Astrocyte of the spinal cord (primary cell): Measurements from ENCODE around the gene PTBP3.

Experiments used
- DNase-seq: peaks from one replicate; pipeline ENCODE4 v3.0.0; 2011; ENCODE audit warnings: low read depth, low spot score
- H3K4me3 ChIP-seq: 2 replicates; pipeline ENCODE4 v1.5.1; 2011; ENCODE audit warnings: low read depth, mild to moderate bottlenecking, low read length, moderate library complexity
- CTCF ChIP-seq: IDR thresholded peaks from 2 replicates; pipeline ENCODE4 v1.5.1; 2012; ENCODE audit warnings: low read depth, mild to moderate bottlenecking, low read length, inconsistent platforms
- in situ Hi-C: cut with HindIII; loops from 2 replicates; pipeline ENCODE4 v1.10.0; 2017; ENCODE audit warnings: low sequenced_read_pairs

PTBP3 gene

GRCh38 chr9:112173489-112174221 is 159.8 kb downstream of the PTBP3 start:
- in situ Hi-C loops, result no loop called here
- H3K4me3 ChIP-seq, result no peak overlapping the region
- no peak for DNase-seq
- no peak for TF ChIP-seq CTCF

GRCh38 chr9:112170968-112171367 is 162.5 kb downstream of the PTBP3 start:
- no peak overlapping the region for H3K4me3 ChIP-seq
- in situ Hi-C loops, result no loop called here
- no peak for TF ChIP-seq CTCF
- no peak for DNase-seq

- in situ Hi-C loops, result no loop called here
- no peak for TF ChIP-seq CTCF
- no peak overlapping the region for H3K4me3 ChIP-seq
- DNase-seq, result no peak
Measured at GRCh38 chr9:112170235-112170634, 163.2 kb downstream of the PTBP3 start.

DNA sequence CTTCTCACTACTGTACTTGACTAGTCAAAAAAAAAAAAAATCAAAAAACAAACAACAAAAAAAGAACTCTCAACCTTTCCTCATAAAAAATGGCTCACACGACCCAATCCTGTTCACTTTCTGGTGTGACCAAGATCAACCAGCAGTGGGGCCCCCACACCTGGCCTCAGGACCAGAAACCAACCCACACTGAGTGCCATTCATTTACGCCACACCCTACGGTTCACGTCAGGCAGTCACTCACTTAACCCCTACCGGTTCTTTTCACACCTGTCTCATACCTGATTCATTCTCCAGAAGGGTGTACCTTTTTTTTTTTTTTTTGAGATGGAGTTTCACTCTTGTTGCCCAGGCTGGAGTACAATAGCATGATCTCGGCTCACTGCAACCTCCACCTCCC is 164.1 kb downstream of the PTBP3 start:
- H3K4me3 ChIP-seq, result no peak overlapping the region
- in situ Hi-C loops, result no loop called here
- no peak for DNase-seq
- no peak for TF ChIP-seq CTCF

GRCh38 chr9:112168197-112168596 is 165.2 kb downstream of the PTBP3 start:
- in situ Hi-C loops, result no loop called here
- DNase-seq, result no peak
- no peak for TF ChIP-seq CTCF
- no peak overlapping the region for H3K4me3 ChIP-seq
